Keratinocyte (primary cell): ENCODE data around the gene KCTD21. TPM values are rescaled to one million over a fixed set of nuclear protein-coding genes. Genes with fewer than 3 reads are reported as not detected.

Experiments used
- DNase-seq: peaks from one replicate; pipeline ENCODE4 v3.0.0-alpha.2; 2011; ENCODE audit warnings: low read depth, missing footprints, low spot score
- FAIRE-seq: peaks from 2 replicates; lab custom pipeline; 2011; peaks lifted over from hg19 to GRCh38; lab: Jason Lieb, UNC
- H2AFZ ChIP-seq: 2 replicates; pipeline ENCODE4 v1.6.0; 2012; ENCODE audit warnings: low read length, control low read depth, inconsistent platforms; ENCODE audit not compliant: control insufficient read depth
- H3K27ac ChIP-seq: 2 replicates; pipeline ENCODE4 v1.5.1; 2011; ENCODE audit warnings: low read length; ENCODE audit not compliant: control insufficient read depth, insufficient read depth
- H3K27me3 ChIP-seq: 3 replicates; pipeline ENCODE4 v1.6.0; 2011; ENCODE audit warnings: low read length; ENCODE audit not compliant: control insufficient read depth, insufficient read depth; ENCODE audit errors: extremely low read depth
- H3K36me3 ChIP-seq, 2 experiments: 2 replicates in 1 of 2; 3 replicates in 1 of 2; pipeline ENCODE4 v1.5.1; 2011; ENCODE audit warnings: low read length in 2 of 2, mild to moderate bottlenecking in 1 of 2; ENCODE audit not compliant: control insufficient read depth in 2 of 2, insufficient read depth in 2 of 2; ENCODE audit errors: extremely low read depth in 1 of 2
- H3K4me1 ChIP-seq: 3 replicates; pipeline ENCODE4 v1.5.1; 2011; ENCODE audit warnings: low read length; ENCODE audit not compliant: control insufficient read depth, insufficient read depth; ENCODE audit errors: extremely low read depth
- H3K4me2 ChIP-seq: 3 replicates; pipeline ENCODE4 v1.6.0; 2011; ENCODE audit warnings: low read depth, low read length; ENCODE audit not compliant: control insufficient read depth, insufficient read depth; ENCODE audit errors: extremely low read depth
- H3K4me3 ChIP-seq, 3 experiments: fragments of 200-600 bp in 1 of 3; sonication (generic) in 1 of 3; 2 replicates in 2 of 3; 3 replicates in 1 of 3; pipeline ENCODE4 v1.5.1; 2011 to 2016; ENCODE audit warnings: low read length in 3 of 3, mild to moderate bottlenecking in 3 of 3, control low read depth in 2 of 3, inconsistent platforms in 1 of 3, low read depth in 1 of 3, mixed read lengths in 1 of 3, mixed run types in 1 of 3, moderate library complexity in 1 of 3; ENCODE audit not compliant: control insufficient read depth in 2 of 3, insufficient read depth in 2 of 3; ENCODE audit errors: extremely low read depth in 1 of 3
- H3K79me2 ChIP-seq: 2 replicates; pipeline ENCODE4 v1.6.0; 2012; ENCODE audit warnings: low read length; ENCODE audit not compliant: control insufficient read depth, insufficient read depth
- H3K9ac ChIP-seq: 3 replicates; pipeline ENCODE4 v1.6.0; 2011; ENCODE audit warnings: low read length; ENCODE audit not compliant: control insufficient read depth, insufficient read depth; ENCODE audit errors: extremely low read depth
- H3K9me1 ChIP-seq: 3 replicates; pipeline ENCODE4 v1.6.0; 2011; ENCODE audit warnings: low read length; ENCODE audit not compliant: control insufficient read depth, insufficient read depth; ENCODE audit errors: extremely low read depth
- H3K9me3 ChIP-seq: 2 replicates; pipeline ENCODE4 v1.5.1; 2012; ENCODE audit warnings: low read depth, low read length; ENCODE audit not compliant: control insufficient read depth
- H4K20me1 ChIP-seq: 3 replicates; pipeline ENCODE4 v1.6.0; 2011; ENCODE audit warnings: low read length; ENCODE audit not compliant: control insufficient read depth, insufficient read depth; ENCODE audit errors: extremely low read depth
- CTCF ChIP-seq, 3 experiments: IDR thresholded peaks in 1 of 3; conservative IDR thresholded peaks in 1 of 3; optimal IDR thresholded peaks in 1 of 3; 2 replicates in 2 of 3; 3 replicates in 1 of 3; pipeline versions ENCODE3 to v1.5.1; 2011; ENCODE audit warnings: low read length in 3 of 3, mild to moderate bottlenecking in 3 of 3, moderate library complexity in 2 of 3, control low read depth in 1 of 3, inconsistent platforms in 1 of 3; ENCODE audit not compliant: insufficient read depth in 2 of 3; ENCODE audit errors: extremely low read depth in 1 of 3
- EZH2 ChIP-seq: IDR thresholded peaks from one replicate; pipeline ENCODE4 v1.6.1; 2012; ENCODE audit warnings: inconsistent platforms, mild to moderate bottlenecking, low read length, moderate library complexity
- dilution Hi-C: fragments of 300-500 bp; cut with MboI; formaldehyde crosslinking; loops from one replicate; pipeline ENCODE4 v1.7.0; 2020; ENCODE audit warnings: low sequenced_read_pairs; ENCODE audit not compliant: extremely low pct_ligation_motif_present
- polyA plus RNA-seq, 5 experiments: library from polyadenylated mRNA; depleted of rRNA in 3 of 5; stranded (reverse) in 3 of 5; stranded (forward) in 1 of 5; unstranded in 1 of 5; fragments of >200 nt; gene quantifications; 1 replicate in 1 of 5; 2 replicates in 3 of 5; 3 replicates in 1 of 5; pipeline versions ENCODE4 v1.2.1 to v1.2.3, GENCODE V29; 2011 to 2012; ENCODE audit warnings: missing spikeins in 2 of 5, low read depth in 1 of 5, low replicate concordance in 1 of 5

The KCTD21 gene
- polyA plus RNA-seq, 1 donor (not counting 4 experiments of a cell fraction or from before 2014, with no cell fraction given), result 10.4 TPM

DNA sequence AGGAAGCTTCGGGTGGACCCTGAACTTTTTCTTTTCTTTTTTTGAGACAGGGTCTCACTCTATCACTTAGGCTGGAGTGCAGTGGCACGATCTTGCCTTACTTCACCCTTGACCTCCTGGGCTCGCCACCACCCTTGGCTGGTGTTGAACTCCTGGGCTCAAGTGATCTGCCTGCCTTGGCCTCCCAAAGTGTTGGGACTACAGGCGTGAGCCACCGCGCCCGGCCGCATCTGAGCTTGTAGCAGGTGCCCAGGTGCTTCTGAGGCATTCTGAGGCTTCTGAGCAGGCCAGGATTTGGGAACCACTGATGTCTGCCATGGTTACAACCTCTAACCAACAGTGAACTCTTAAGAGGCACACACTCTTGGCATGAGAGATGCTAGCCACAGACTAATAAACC is 5.4 kb upstream of the KCTD21 start:
- dilution Hi-C loops, result no loop called here
- TF ChIP-seq EZH2 (no peak), CTCF (optimal IDR thresholded peaks at IDR 0.05 in 1 of 3, IDR thresholded peaks at IDR 0.05 in 1 of 3, conservative IDR thresholded peaks at IDR 0.05 in 1 of 3; ENCODE audit: extremely low read depth in 1 of 3, insufficient read depth in 2 of 3, low read length in 3 of 3) (no peak)
- no peak for FAIRE-seq

DNA sequence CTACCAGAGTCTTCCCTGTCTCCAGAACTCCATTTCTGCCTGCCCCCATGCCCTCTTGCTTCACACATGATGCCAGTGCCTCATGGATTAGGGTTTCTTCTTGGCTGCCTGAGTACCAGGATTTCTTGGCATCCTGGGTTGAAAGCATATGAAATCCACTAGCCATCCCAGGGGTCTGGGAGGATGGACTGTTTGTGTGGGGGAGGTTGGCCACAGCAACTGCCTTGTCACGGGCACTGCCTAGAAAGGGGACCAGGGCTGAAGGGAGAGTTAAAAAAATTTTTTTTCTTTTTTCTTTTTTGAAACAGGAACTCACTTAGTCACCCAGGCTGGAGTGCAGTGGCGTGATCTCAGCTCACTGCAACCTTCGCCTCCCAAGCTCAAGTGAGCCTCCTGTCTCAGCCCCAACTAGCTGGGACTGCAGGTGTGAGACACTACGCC is 4.5 kb upstream of the KCTD21 start:
- H3K36me3 ChIP-seq, result peaks cover 0 to 9% of the 10 kb centered on the region in 2 experiments
- H3K79me2 ChIP-seq, result peaks cover 26% of the 10 kb centered on the region
- H3K4me2 ChIP-seq, result no peak overlapping the region
- no peaks in the 10 kb centered on the region for H3K9me1 ChIP-seq
- no peak for TF ChIP-seq EZH2
- no peak for TF ChIP-seq CTCF (optimal IDR thresholded peaks at IDR 0.05 in 1 of 3, IDR thresholded peaks at IDR 0.05 in 1 of 3, conservative IDR thresholded peaks at IDR 0.05 in 1 of 3; ENCODE audit: extremely low read depth in 1 of 3, insufficient read depth in 2 of 3, low read length in 3 of 3)
- H3K9ac ChIP-seq, result no peak overlapping the region
- H3K27ac ChIP-seq, result no peak overlapping the region
- no peak for FAIRE-seq
- H3K4me3 ChIP-seq, result no peak overlapping the region
- no peaks in the 10 kb centered on the region for H3K27me3 ChIP-seq
- H3K4me1 ChIP-seq, result peaks cover 15% of the 10 kb centered on the region
- DNase-seq, result no peak
- dilution Hi-C loops, result no loop called here
- peaks cover 3% of the 10 kb centered on the region for H4K20me1 ChIP-seq
- H2AFZ ChIP-seq, result no peak overlapping the region
- H3K9me3 ChIP-seq, result no peaks in the 10 kb centered on the region

More for the DNA sequence above, 5.4 kb upstream of the KCTD21 start:
- no peak overlapping the region for H3K9ac ChIP-seq
- H3K4me3 ChIP-seq, result no peak overlapping the region
- no peaks in the 10 kb centered on the region for H3K9me3 ChIP-seq
- H3K27ac ChIP-seq, result no peak overlapping the region
- peaks cover 15% of the 10 kb centered on the region for H3K4me1 ChIP-seq
- H3K9me1 ChIP-seq, result no peaks in the 10 kb centered on the region
- peaks cover 26% of the 10 kb centered on the region for H3K79me2 ChIP-seq
- no peaks in the 10 kb centered on the region for H3K27me3 ChIP-seq
- peaks cover 3% of the 10 kb centered on the region for H4K20me1 ChIP-seq
- no peak overlapping the region for H3K4me2 ChIP-seq
- no peak overlapping the region for H2AFZ ChIP-seq
- H3K36me3 ChIP-seq, result peaks cover 0 to 15% of the 10 kb centered on the region in 2 experiments
- no peak for DNase-seq
